ENCODE results near the gene PLIN4.

The PLIN4 gene

DNA sequence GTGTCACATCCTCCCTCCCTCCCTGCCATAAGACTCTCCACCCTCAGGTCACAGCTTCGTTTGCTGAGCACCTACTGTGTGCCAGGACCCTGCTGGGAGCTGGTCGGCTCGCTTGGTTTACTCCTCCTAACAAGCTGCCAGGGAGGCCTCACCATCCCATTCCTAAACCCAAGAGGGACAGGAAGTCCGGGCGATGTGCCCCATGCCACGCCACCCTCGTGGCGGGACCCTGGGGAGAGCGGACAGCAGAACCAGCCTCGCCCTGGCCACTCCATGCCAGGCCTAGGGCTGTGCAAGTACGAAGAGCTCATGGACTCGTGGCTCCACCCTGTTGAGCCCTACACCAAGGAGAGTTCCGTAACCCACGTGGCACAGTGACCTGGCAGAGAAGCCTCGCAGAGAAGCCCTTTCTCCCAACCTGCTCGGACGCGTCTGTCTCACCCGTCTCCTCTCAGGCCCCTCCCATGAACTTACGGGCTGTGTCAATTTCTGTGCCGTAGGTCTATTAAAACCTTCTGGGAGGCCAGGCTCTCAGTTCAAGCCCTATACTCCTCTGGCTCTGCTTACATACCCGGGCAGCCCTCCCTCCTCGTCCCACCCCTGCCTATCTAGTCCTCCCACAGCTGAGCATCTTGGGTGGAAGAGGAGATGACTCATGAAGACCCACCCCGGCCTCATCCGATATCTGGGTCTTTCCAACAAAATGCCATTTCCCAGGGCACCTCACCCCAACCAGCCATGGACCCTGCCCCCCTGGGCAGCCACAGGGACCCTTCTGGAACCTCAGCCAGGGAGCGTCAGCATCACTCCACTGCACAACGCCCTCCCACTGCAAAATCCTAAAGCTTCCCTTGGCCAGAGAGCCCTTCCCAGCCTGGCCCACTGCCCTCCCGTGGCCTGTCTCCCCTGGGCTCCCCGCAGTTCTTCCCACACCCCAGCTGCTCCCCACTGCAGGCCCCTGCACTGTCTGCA, 63.3 kb downstream of the PLIN4 start:
- DNase-seq, result no peak

DNA sequence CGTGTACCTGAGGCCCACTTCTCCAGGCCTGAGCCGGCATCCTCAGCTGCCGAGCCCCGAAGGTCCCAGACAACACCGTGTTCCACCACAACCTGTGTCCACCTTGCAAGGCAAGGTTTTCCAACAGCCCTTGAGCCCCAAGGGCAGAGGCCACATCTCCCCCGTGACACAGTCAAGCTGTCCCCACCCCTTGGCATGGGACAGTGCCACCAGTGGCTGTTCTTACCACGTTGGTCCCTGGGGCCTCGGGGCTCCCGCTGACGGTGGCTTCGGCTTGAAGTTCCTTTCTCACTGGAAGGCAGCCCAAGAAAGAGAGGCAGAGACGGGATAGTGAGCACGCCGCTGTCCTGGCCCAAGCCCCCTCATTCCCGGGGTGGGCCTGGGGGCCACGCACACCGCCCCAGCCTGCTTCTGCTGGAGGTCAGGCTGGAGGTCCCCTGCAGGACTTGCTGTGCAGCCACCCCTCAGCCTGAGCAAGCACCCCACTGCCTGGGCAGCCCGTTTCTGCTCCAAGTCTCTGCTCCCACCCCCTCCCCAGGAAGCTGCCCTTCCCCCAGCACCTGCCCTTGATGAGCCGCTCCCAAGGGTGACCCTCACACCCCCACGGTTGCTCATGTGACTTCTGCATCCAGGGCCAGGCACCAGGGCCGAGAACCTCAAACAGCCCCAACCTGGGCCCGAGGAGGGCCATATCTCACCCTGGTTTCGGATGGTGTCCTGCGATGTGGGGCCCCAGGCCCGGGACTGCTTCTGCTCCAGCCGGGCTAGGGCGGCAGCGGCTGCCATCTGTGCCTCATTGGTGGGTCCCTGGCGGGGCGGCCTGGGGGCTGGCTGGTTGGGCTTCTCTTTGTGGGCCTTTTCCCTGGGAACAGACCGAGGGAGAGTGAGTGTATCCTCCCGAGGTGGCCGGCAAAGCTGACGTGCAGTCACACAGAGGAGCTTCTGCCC, 64.8 kb downstream of the PLIN4 start:
- DNase-seq, result no peak

DNA sequence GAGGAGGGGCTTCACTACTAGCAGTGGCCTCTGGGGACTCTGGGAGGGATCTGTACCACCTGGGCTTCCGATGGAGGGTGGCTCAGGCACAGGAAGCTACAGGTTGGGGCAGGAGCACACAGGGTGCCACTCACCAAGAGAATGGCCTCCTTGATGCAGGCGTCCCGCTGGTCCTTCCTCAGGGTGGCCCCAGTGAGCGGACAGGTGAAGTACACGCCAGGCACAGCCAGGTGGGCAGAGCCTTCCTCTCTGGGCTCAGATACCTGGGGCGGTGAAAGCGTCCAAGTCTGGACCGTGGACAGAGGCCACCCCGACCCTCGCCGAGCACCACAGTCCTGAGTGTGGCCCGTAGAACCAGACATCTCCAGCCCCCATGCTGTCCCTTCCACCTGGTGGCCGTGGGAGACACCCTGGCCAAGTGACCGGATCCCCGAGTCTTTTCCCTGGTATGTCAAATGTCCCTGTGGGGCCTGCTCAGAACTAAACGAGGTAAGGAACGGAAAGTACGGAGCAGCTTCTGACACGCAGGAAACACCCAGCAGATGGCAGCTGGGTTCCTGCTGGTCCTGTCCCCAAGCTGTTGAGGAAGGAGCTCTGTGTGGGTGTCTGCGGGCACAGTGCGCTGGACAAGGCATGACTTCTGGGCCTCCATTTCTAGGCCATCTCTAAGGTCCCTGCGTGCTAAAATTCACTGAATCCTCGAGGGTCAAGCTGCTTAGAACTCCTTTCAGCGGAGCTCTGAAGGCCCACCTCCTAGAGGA, 65.9 kb downstream of the PLIN4 start:
- DNase-seq, result no peak

All from activated CD4-positive, alpha-beta T cell treated with anti-CD3 and anti-CD28 coated beads, Interleukin-2, amount 50 U/mL, for 4 hours (primary cell).